ENCODE measurements around the gene TBX21. TPM values are rescaled to one million over a fixed set of nuclear protein-coding genes. Genes with fewer than 3 reads are reported as not detected.

Gene TBX21
- total and polyA plus RNA-seq, 10 of the 15 experiments (the other 5 are each of a cell fraction or from before 2014, with no cell fraction given), result 0.63 to 9.6 (median 5.0) TPM

GRCh38 chr17:47789611-47790561, 56.9 kb downstream of the TBX21 start:
- no TSS peak for BruUV-seq (replicated peaks)
- H3K9ac ChIP-seq (ENCODE audit: control insufficient read depth, insufficient read depth, low read length), result no peak overlapping the region
- ChIA-PET POLR2A (interaction anchor here (0.6 kb wide), 1 partner anchor 37 kb away, joined by 3 read pairs; no protein-coding TSS in a partner anchor), SMC1A (ENCODE audit: uncharacterized antibody, unreplicated experiment) (interaction anchor here (0.6 to 1.1 kb wide), 2 partner anchors 89 to 90 kb away, joined by 3 to 4 read pairs; no protein-coding TSS in a partner anchor), RAD21 (ENCODE audit: unreplicated experiment) (interaction anchor here (0.7 to 1.7 kb wide), 3 partner anchors 90 to 126 kb away, joined by 4 to 11 read pairs (median 10); no protein-coding TSS in a partner anchor), CTCF (interaction anchor here (0.6 to 1.1 kb wide), 9 partner anchors 72 to 395 kb away, joined by 3 to 12 read pairs (median 4); partner anchors contain the start of gene PNPO)
- no peak for FAIRE-seq
- H3K36me3 ChIP-seq (ENCODE audit: control insufficient read depth in 2 of 2, insufficient read depth in 2 of 2, low read length in 1 of 2), result no peaks in the 10 kb centered on the region
- intact Hi-C loops (cut with micrococcal nuclease; ENCODE audit: unreplicated experiment) (no loop called here), in situ Hi-C loops (cut with MboI) (no loop called here)
- H3K4me1 ChIP-seq (ENCODE audit: control insufficient read depth, insufficient read depth, low read length), result no peaks in the 10 kb centered on the region
- no peaks in the 10 kb centered on the region for H3K79me2 ChIP-seq (ENCODE audit: control insufficient read depth, insufficient read depth, low read length)
- 7% methylated on average over 54 of the region's 70 CpGs for WGBS (ENCODE audit: insufficient coverage, insufficient replicate concordance, low lambda C conversion rate, missing lambda C conversion rate)
- H3K27me3 ChIP-seq (replicated peaks in 1 of 2; ENCODE audit: control insufficient read depth in 2 of 2, insufficient read depth in 2 of 2, low read length in 1 of 2), result peaks cover 4 to 7% of the 10 kb centered on the region in 2 experiments
- no peak overlapping the region; the same call in 1 of the 2 replicates for H2AFZ ChIP-seq (ENCODE audit: control insufficient read depth, low read depth, low read length)
- no peaks in the 10 kb centered on the region for H4K20me1 ChIP-seq (ENCODE audit: control insufficient read depth, insufficient read depth)
- ATAC-seq, result peak; percentile 96
- H3K4me3 ChIP-seq, result no peak overlapping the region
- no peak for DNase-seq (ENCODE audit: low read depth, low spot score)
- no peaks in the 10 kb centered on the region for H3K9me3 ChIP-seq (replicated peaks; ENCODE audit: control insufficient read depth, insufficient read depth, low read length)
- no peak overlapping the region for H3K27ac ChIP-seq (ENCODE audit: control insufficient read depth, insufficient read depth)
- H3K4me2 ChIP-seq (ENCODE audit: control insufficient read depth, insufficient read depth), result no peak overlapping the region
- TF ChIP-seq RELB (IDR thresholded peaks at IDR 0.05; ENCODE audit: low read depth) (no peak), ZBTB33 (IDR thresholded peaks at IDR 0.05) (no peak), JUND (IDR thresholded peaks at IDR 0.05; ENCODE audit: low read depth, low read length) (no peak), NFIC (IDR thresholded peaks at IDR 0.05; ENCODE audit: low read depth, low read length) (no peak), FOXM1 (IDR thresholded peaks at IDR 0.05; ENCODE audit: low read depth, low read length) (no peak), E4F1 (IDR thresholded peaks at IDR 0.05; ENCODE audit: borderline replicate concordance, partially characterized antibody) (no peak), HSF1 (IDR thresholded peaks at IDR 0.05; ENCODE audit: low read depth, low read length) (no peak), RAD51 (IDR thresholded peaks at IDR 0.05) (no peak), PKNOX1 (IDR thresholded peaks at IDR 0.05) (no peak), NR2C1 (IDR thresholded peaks at IDR 0.05) (no peak), JUNB (IDR thresholded peaks at IDR 0.05) (no peak), CBX5 (IDR thresholded peaks at IDR 0.05; ENCODE audit: low read depth) (no peak), POLR2AphosphoS2 (IDR thresholded peaks at IDR 0.05; ENCODE audit: low read depth, low read length) (no peak)

Measured in GM12878 (cell line).